Muscle layer of colon (tissue), 2 donors: Measurements from ENCODE around the gene CLCA2.

Experiments
- H3K27ac ChIP-seq: one replicate; pipeline ENCODE4 v1.7.0; 2013; ENCODE audit warnings: low read depth, mild to moderate bottlenecking, low read length, moderate library complexity
- H3K27me3 ChIP-seq, 2 donors: one replicate each; pipeline ENCODE4 v1.7.0; 2013; ENCODE audit warnings: low read length in 2 of 2, mild to moderate bottlenecking in 2 of 2; ENCODE audit not compliant: insufficient read depth in 2 of 2, control insufficient read depth in 1 of 2
- H3K36me3 ChIP-seq: one replicate; pipeline ENCODE4 v1.7.0; 2013; ENCODE audit warnings: mild to moderate bottlenecking, low read length; ENCODE audit not compliant: insufficient read depth
- H3K4me1 ChIP-seq: one replicate; pipeline ENCODE4 v1.7.0; 2013; ENCODE audit warnings: mild to moderate bottlenecking, low read length; ENCODE audit not compliant: insufficient read depth
- H3K4me3 ChIP-seq, 2 donors: one replicate each; pipeline ENCODE4 v1.7.0; 2013; ENCODE audit warnings: low read length in 2 of 2, low read depth in 1 of 2, mild to moderate bottlenecking in 1 of 2, moderate library complexity in 1 of 2
- H3K9ac ChIP-seq: one replicate; pipeline ENCODE4 v1.7.0; 2013; ENCODE audit warnings: low read length
- H3K9me3 ChIP-seq: one replicate; pipeline ENCODE4 v1.7.0; 2013; ENCODE audit warnings: mild to moderate bottlenecking, low read length
- donor health status: abdominal sarcoma.
- donor health status: Adenocarcinoma of cecum.

CLCA2 gene

GRCh38 chr1:86460998-86461397, 37.0 kb downstream of the CLCA2 start:
- H3K9ac ChIP-seq: no peak overlapping the region
- H3K4me3 ChIP-seq: no peak overlapping the region
- no peaks in the 10 kb centered on the region for H3K36me3 ChIP-seq
- H3K27ac ChIP-seq: no peak overlapping the region
- no peaks in the 10 kb centered on the region for H3K9me3 ChIP-seq
- H3K4me1 ChIP-seq: no peaks in the 10 kb centered on the region
- H3K27me3 ChIP-seq: no peaks in the 10 kb centered on the region

DNA sequence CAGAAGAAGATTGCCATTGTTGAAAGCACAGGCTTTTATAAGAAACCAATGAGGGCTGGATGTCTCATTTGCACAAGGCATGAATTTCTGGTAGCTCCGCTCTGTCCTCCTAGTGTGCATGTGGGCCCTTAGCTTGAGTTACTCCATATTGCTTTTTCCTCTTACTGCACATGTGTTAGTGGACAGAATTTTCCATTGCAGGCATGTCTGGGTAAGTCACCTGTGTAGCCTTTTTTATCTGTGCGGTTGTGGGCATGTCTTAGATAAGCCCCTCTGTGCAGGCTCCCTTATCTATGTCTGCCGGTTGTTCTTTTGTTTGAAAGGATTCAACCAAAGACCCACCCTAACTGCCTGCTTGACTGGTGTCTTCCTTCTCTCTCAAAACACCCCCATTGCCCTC, 37.5 kb downstream of the CLCA2 start:
- Histone ChIP-seq H3K9me3 (no peaks in the 10 kb centered on the region), H3K4me1 (no peaks in the 10 kb centered on the region), H3K4me3 (no peak overlapping the region), H3K27me3 (no peaks in the 10 kb centered on the region), H3K9ac (no peak overlapping the region), H3K36me3 (no peaks in the 10 kb centered on the region), H3K27ac (no peak overlapping the region)

- H3K4me1 ChIP-seq: no peaks in the 10 kb centered on the region
- H3K9me3 ChIP-seq: no peaks in the 10 kb centered on the region
- no peaks in the 10 kb centered on the region for H3K36me3 ChIP-seq
- H3K9ac ChIP-seq: no peak overlapping the region
- no peak overlapping the region for H3K27ac ChIP-seq
- no peaks in the 10 kb centered on the region for H3K27me3 ChIP-seq
- H3K4me3 ChIP-seq: no peak overlapping the region
Measured at GRCh38 chr1:86464819-86465218, 40.8 kb downstream of the CLCA2 start.

- Histone ChIP-seq H3K4me1 (no peaks in the 10 kb centered on the region), H3K9me3 (no peaks in the 10 kb centered on the region), H3K27ac (no peak overlapping the region), H3K36me3 (no peaks in the 10 kb centered on the region), H3K4me3 (no peak overlapping the region), H3K9ac (no peak overlapping the region), H3K27me3 (no peaks in the 10 kb centered on the region)
Measured at GRCh38 chr1:86466109-86466844, 42.3 kb downstream of the CLCA2 start.

DNA sequence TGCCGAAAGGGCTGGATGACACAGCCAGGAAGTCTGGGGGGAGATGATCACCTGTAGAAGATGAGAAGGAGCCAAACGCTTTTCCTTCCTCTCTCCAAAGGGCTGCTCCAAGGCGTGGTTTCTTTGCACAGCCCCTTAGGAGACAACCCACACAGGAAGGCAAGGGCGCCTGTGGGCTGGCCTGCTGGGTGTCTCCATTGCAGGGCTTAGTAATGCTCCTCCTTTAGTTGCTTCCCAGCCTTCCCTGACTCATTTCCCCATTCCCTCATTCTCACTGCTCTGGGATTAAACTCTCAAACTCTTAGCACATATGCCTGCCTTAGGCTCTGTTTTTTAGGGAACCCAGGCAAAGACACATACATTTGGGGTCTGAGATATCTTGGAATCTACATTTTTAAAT, 43.0 kb downstream of the CLCA2 start:
- Histone ChIP-seq H3K9ac (no peak overlapping the region), H3K36me3 (no peaks in the 10 kb centered on the region), H3K27ac (no peak overlapping the region), H3K4me1 (no peaks in the 10 kb centered on the region), H3K4me3 (no peak overlapping the region), H3K9me3 (no peaks in the 10 kb centered on the region), H3K27me3 (no peaks in the 10 kb centered on the region)

DNA sequence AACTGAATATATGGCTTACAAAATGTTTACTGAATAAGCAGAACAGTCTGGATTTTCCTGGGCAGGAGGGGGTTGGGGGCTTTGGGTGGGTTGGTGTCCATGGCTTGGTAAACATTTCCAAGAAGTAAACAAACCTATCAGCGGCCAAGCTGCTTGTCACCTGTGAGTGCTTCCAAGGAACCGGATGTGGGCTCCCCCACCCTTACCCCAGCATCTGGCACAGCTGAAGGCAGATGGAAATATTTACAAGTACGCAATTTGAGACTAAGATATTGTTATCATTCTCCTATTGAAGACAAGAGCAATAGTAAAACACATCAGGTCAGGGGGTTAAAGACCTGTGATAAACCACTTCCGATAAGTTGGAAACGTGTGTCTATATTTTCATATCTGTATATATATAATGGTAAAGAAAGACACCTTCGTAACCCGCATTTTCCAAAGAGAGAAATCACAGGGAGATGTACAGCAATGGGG, 44.6 kb downstream of the CLCA2 start, which contains the start of gene CLCA1:
TSS of gene CLCA1 (plus strand) at position 427 of the 477 bp plus-strand sequence. CDS start at position 472, 45 bp downstream.
- no peaks in the 10 kb centered on the region for H3K4me1 ChIP-seq
- no peaks in the 10 kb centered on the region for H3K9me3 ChIP-seq
- H3K36me3 ChIP-seq: no peaks in the 10 kb centered on the region
- no peak within 1 kb of the TSS for H3K9ac ChIP-seq
- H3K27ac ChIP-seq: no peak within 1 kb of the TSS
- H3K27me3 ChIP-seq: no peaks in the 10 kb centered on the region
- no peak within 1 kb of the TSS for H3K4me3 ChIP-seq

DNA sequence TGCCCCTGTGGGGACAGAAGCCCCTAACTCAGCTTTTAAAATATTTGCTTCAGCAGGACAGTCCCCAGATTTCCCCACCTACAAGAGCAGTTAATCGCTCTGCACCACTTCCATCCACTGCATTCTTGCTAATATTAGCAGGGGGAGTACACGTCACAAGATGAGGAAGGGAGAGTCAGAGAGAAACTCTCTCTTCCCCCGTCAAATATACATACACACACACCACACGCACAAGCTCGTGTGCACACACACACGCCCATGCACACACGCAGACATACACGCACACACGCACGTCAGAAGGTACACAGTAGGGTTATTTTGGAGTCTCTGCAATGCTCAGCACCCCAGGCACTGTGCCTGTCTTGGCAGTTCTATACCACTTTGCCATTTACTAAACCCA, 46.9 kb downstream of the CLCA2 start:
- Histone ChIP-seq H3K4me1 (no peaks in the 10 kb centered on the region), H3K9me3 (no peaks in the 10 kb centered on the region), H3K36me3 (no peaks in the 10 kb centered on the region), H3K4me3 (no peak overlapping the region), H3K27me3 (no peaks in the 10 kb centered on the region), H3K9ac (no peak overlapping the region), H3K27ac (no peak overlapping the region)

GRCh38 chr1:86471291-86471690, 47.3 kb downstream of the CLCA2 start:
- Histone ChIP-seq H3K27me3 (no peaks in the 10 kb centered on the region), H3K36me3 (no peaks in the 10 kb centered on the region), H3K4me1 (no peaks in the 10 kb centered on the region), H3K27ac (no peak overlapping the region), H3K9me3 (no peaks in the 10 kb centered on the region), H3K4me3 (no peak overlapping the region), H3K9ac (no peak overlapping the region)

GRCh38 chr1:86472152-86472551, 48.2 kb downstream of the CLCA2 start:
- H3K27me3 ChIP-seq: no peaks in the 10 kb centered on the region
- H3K9ac ChIP-seq: no peak overlapping the region
- H3K27ac ChIP-seq: no peak overlapping the region
- H3K4me1 ChIP-seq: peaks cover 3% of the 10 kb centered on the region
- H3K4me3 ChIP-seq: no peak overlapping the region
- no peaks in the 10 kb centered on the region for H3K9me3 ChIP-seq
- no peaks in the 10 kb centered on the region for H3K36me3 ChIP-seq

GRCh38 chr1:86472767-86473166, 48.8 kb downstream of the CLCA2 start:
- Histone ChIP-seq H3K4me3 (no peak overlapping the region), H3K27ac (no peak overlapping the region), H3K36me3 (no peaks in the 10 kb centered on the region), H3K9ac (no peak overlapping the region), H3K9me3 (no peaks in the 10 kb centered on the region), H3K27me3 (no peaks in the 10 kb centered on the region), H3K4me1 (peaks cover 8% of the 10 kb centered on the region)

DNA sequence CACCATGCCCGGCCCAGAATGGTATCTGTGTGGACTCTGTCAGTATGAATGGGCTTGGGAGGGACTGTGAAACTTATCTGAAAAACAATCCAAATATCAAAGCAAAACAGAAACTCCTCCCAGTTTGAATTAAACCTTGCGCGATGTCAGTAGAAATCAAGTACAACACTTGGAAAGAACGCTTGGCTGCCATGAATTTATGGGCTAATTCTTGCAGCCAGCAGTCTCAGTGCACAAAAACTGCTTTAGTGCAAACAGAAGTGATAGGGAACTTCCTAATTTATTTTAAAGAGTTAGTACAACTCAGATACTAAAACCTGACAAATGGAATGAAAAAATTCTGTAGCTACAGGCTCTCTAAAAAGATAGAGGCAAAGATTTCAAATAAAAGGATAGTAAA, 53.3 kb downstream of the CLCA2 start:
- H3K27ac ChIP-seq: no peak overlapping the region
- H3K4me3 ChIP-seq: no peak overlapping the region

GRCh38 chr1:86477682-86478081, 53.7 kb downstream of the CLCA2 start:
- Histone ChIP-seq H3K27ac (no peak overlapping the region), H3K9ac (no peak overlapping the region), H3K27me3 (no peaks in the 10 kb centered on the region), H3K4me3 (no peak overlapping the region), H3K4me1 (peaks cover 11% of the 10 kb centered on the region), H3K9me3 (no peaks in the 10 kb centered on the region), H3K36me3 (no peaks in the 10 kb centered on the region)

More for the DNA sequence above, 53.3 kb downstream of the CLCA2 start:
- no peaks in the 10 kb centered on the region for H3K9me3 ChIP-seq
- H3K27me3 ChIP-seq: no peaks in the 10 kb centered on the region
- H3K4me1 ChIP-seq: peaks cover 11% of the 10 kb centered on the region
- no peak overlapping the region for H3K9ac ChIP-seq
- no peaks in the 10 kb centered on the region for H3K36me3 ChIP-seq
